ENCODE data around the gene ERI3. TPM values are rescaled to one million over a fixed set of nuclear protein-coding genes. Genes with fewer than 3 reads are reported as not detected.

ERI3 gene
- total RNA-seq, 4 donors from 2014 or later, result 23.8 to 30.5 (median 28.7) TPM

DNA sequence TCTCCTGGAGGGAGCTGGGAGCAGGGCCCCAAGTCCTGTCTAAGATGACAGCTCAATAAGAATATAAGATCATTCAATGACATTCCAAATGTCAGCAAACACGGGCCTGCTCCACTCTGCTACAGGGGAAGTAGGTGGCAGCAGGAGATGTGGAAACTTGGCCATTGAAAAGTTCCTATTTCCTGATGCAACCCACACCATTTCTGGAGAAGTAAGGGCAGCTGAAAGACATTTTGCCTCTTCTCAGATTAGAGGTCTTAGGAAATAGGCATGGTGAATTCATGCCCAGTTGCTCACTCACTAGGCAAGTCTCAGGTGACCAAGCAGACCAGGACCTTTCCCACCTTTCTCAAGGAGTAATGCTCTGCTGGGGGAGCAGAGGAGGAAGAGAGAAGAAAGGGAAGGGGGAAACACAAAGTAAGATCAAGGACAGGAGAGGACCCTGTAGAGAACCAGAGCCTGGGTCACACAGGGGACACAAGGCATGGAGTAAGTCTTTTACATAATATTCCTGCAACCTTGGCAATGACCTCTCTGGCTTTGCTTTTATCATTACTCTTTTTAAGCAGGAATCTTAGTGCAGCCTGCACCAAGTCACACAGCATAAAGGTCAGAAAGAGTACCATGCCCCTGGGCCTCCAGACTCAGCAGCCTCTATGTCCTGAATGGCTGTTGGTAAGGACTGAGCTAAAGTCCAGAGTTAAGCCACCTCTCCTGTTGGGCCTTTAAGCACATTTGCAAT lies 72.9 kb downstream of the ERI3 start:
- TF ChIP-seq, protein P1, sequence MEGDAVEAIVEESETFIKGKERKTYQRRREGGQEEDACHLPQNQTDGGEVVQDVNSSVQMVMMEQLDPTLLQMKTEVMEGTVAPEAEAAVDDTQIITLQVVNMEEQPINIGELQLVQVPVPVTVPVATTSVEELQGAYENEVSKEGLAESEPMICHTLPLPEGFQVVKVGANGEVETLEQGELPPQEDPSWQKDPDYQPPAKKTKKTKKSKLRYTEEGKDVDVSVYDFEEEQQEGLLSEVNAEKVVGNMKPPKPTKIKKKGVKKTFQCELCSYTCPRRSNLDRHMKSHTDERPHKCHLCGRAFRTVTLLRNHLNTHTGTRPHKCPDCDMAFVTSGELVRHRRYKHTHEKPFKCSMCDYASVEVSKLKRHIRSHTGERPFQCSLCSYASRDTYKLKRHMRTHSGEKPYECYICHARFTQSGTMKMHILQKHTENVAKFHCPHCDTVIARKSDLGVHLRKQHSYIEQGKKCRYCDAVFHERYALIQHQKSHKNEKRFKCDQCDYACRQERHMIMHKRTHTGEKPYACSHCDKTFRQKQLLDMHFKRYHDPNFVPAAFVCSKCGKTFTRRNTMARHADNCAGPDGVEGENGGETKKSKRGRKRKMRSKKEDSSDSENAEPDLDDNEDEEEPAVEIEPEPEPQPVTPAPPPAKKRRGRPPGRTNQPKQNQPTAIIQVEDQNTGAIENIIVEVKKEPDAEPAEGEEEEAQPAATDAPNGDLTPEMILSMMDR (IDR thresholded peaks at IDR 0.05; ENCODE audit: low read depth), result no peak

DNA sequence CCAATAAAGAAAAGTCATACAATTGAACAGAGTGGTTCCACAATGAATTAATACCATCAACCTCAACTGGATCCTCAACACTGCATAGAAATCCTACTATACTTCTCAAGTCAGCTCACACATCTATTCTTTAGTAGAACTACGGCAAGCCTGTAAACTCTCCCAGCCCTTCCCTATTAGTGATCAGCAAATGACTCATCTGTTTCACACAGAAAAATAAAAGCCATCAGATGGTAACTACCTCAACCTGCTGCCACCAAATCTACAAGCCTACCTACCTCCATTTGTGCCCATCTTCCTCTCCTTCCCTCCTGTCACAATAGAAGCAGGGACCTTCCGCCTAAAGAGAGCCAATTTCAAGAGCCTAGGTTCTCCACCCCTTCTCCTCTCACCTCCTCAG lies 78.2 kb downstream of the ERI3 start:
- TF ChIP-seq, protein P1 (IDR thresholded peaks at IDR 0.05; ENCODE audit: low read depth), result no peak

DNA sequence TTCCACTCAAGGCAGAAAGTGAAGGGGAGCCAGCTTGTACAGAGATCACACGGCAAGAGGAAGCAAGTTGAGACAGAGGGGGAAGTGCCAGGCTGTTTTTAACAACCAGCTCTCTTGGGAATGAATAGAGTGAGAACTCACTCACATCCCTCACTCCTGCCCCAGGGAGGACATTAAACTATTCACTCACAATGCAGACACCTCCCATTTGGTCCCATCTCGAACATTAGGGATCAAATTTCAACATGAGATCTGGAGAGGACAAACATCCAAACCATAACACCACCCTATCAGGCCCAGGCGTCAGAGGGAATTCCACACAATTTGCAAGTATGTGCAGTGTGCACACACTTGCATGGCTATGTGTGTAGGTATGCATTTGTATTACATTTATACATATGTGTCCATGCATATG lies 79.1 kb downstream of the ERI3 start:
- TF ChIP-seq, protein P1 (IDR thresholded peaks at IDR 0.05; ENCODE audit: low read depth), result no peak

DNA sequence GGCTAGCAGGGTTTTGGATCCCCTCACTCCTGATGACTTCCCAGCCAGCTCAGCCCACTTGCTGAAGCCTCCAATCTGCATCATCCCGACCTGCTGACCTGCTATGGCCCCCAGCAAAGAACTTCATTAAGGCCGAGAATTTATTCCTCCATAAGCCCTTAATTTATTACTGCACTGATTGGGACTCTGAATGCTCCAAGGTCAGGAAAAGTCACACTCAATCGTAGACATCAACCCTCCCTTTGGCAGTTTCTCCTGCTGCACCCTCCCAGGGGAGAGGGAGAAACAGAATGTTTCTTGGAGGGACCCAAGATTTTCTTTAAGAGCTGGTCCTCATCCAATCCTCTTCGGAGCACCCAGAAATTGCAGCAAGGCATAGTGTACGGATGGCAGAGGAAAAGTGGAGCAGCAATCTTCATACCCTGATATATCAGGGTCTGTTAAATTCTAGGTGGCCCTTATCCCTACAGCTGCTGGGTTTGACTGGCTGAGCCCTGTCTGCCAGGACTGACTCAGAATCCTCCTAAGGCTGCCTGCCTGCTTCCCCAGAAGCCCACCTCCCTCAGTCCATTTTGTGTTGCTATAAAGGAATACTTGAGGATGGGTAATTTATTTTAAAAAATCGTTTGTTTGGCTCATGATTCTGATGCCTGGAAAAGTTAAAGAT lies 79.6 kb downstream of the ERI3 start:
- TF ChIP-seq, protein P1 (IDR thresholded peaks at IDR 0.05; ENCODE audit: low read depth), result no peak

DNA sequence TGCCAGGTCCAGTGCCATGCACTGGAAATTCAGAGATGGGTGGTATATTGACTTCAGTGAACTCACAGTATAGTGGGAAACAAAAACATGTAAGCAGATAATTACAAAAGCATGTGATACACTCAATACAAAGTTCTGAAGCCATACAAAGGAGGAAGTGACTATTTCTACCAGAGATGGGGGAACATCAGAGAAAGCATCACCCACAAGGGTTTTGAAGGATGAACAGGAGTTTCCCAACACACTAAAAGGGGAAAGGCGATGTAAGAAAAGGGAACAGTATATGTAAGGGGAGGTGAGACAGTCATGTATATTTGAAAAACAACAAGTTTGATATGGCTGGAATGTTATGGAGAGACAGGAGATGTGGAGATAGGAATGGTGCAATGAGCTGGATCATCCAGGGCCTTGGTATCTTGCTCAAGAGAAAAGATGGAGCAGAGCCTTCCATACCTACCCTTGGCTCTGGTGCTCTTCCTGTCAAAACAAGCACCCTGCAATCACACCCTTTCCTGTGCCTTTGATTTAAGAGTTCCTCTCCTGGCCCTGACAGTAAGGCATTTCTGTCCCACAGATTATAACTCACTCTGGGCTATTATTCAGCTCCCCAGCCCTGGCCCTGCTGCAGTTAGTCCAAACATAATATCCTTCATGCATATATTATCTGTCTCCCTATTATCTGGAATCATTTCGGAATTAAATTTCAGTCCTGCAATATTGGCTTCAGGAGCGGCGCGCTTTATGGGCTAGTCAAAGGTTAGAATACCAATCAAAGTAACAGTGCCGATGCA lies 81.3 kb downstream of the ERI3 start:
- TF ChIP-seq, protein P1 (IDR thresholded peaks at IDR 0.05; ENCODE audit: low read depth), result no peak

DNA sequence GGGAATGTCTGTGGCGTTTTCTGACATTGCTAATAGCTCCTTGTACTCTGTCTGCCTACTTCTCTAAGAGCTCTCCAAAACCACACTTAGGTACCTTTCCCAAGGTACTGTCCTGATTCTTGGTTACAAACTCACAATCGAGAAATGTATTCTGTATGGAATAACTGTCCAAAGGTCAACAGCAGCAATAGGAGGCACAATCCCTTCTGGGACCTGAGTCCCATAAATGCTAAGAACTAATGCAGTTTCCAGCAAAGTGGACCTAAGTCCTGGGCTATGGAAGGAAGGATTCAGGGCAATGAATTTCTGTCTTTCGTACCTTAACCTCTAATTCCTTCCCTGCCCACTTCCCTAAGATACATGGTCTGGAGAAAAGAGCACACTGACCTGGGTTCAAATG lies 82.1 kb downstream of the ERI3 start:
- TF ChIP-seq, protein P1 (IDR thresholded peaks at IDR 0.05; ENCODE audit: low read depth), result no peak

DNA sequence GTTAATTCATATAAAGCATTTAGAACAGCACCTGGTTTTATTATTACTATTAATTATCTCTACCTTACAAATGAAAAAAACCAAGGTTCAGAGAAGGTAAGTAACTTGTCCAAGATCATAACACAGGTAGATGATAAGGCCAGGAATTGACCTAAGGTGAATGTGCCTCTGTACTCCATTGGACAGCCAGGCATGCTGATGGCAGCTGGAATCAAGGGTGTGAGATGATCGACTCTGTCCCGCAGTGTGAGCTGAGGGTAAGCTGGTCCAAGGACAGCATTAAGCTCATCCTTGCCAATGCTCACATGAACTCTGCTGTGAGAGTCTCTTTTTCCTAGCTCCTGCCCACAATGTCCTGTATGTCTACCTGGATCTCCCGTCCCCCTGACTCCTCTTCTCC lies 83.4 kb downstream of the ERI3 start:
- TF ChIP-seq, protein P1 (IDR thresholded peaks at IDR 0.05; ENCODE audit: low read depth), result no peak
